GM18505 (cell line): ENCODE data around the gene SIAH1.
"Not testable (repeated sequence)": the region's sequence is repeated elsewhere in the genome, so short reads cannot be mapped to it uniquely, and the experiment has no call there.

Experiments used
- ATAC-seq: cut with Tn5 transposase; IDR thresholded peaks from one replicate; pipeline ENCODE4 v1.9.1; 2021; ENCODE audit not compliant: unreplicated experiment
- POLR2A ChIP-seq: IDR thresholded peaks from 4 replicates; pipeline ENCODE4 v1.6.1; 2011; ENCODE audit warnings: borderline replicate concordance; ENCODE audit not compliant: insufficient read depth, insufficient read length; ENCODE audit errors: extremely low read depth

SIAH1 gene

GRCh38 chr16:48366165-48367093, 18.8 kb downstream of the SIAH1 start:
- ATAC-seq: peak; percentile 55
- TF ChIP-seq POLR2A: peak; percentile 41

GRCh38 chr16:48365601-48366164, 19.5 kb downstream of the SIAH1 start:
- ATAC-seq: peak; percentile 91
- TF ChIP-seq POLR2A: no peak

- ATAC-seq: no peak
- no peak for TF ChIP-seq POLR2A
These were observed 20.1 kb downstream of the SIAH1 start for GRCh38 chr16:48365025-48365600.

- no peak for ATAC-seq
- no peak for TF ChIP-seq POLR2A
These were observed 23.6 kb downstream of the SIAH1 start for GRCh38 chr16:48361540-48362144.

GRCh38 chr16:48361012-48361411, 24.2 kb downstream of the SIAH1 start:
- no peak for TF ChIP-seq POLR2A

GRCh38 chr16:48359983-48360382, 25.2 kb downstream of the SIAH1 start:
- TF ChIP-seq POLR2A: no peak
- ATAC-seq: no peak

More at GRCh38 chr16:48361012-48361411, 24.2 kb downstream of the SIAH1 start:
- no peak for ATAC-seq

- no peak for TF ChIP-seq POLR2A
- ATAC-seq: no peak
These were observed 26.8 kb downstream of the SIAH1 start for GRCh38 chr16:48358419-48358818.

- ATAC-seq: no peak
- TF ChIP-seq POLR2A: no peak
These were observed 28.4 kb downstream of the SIAH1 start for GRCh38 chr16:48356633-48357376.

- ATAC-seq: no peak
- no peak for TF ChIP-seq POLR2A
These were observed 30.0 kb downstream of the SIAH1 start for GRCh38 chr16:48354877-48355855.

- ATAC-seq: not testable (repeated sequence)
These were observed 30.8 kb downstream of the SIAH1 start for GRCh38 chr16:48354385-48354784.

GRCh38 chr16:48353565-48354163, 31.5 kb downstream of the SIAH1 start:
- peak; percentile 80 for ATAC-seq
- no peak for TF ChIP-seq POLR2A
